GM19455 (cell line): ENCODE measurements around the gene DCUN1D4.

Source experiments
- ATAC-seq: cut with Tn5 transposase; IDR thresholded peaks from one replicate; pipeline ENCODE4 v1.9.1; 2021; ENCODE audit not compliant: unreplicated experiment

DCUN1D4 gene

DNA sequence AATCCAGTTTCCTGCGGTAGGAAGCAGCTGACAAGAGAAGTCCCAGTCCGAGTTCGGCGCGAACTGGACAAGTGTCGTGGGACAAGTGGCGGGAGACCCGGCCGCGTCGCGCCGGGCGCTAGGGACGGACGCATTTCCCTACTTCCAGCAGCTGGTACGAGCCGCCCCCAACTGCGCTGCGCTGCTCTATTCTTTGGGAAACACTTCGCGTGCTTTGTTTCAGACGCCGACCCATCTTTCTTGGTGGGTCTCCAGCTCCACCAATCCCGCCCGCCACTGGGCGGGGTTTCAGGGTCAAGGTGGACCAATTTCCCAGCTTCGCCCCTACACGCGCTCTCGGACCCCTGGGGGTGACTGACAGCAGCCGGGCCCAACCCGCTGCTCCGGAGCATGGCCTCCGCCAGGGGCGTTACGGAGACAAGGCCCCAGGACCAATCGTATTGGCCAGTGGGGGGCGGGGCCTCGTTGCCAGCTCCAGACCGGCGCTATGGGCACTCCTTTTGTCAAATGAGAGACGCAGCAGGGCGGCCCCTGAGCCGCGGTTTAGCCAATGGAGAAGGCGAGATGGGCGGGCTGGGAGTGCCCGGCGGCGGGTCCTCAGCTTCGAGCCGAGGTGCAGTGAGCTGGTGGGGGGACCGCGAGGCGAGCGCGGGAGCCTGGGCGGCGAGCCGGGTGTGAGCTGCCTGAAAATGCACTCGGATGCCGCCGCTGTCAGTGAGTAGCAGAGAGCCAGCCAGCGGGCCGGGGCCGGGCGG lies at the start of gene DCUN1D4:
TSS of gene DCUN1D4 (plus strand) at position 600 of the 755 bp plus-strand sequence. CDS start at position 690, 90 bp downstream.
- ATAC-seq, result peak; percentile 95

DNA sequence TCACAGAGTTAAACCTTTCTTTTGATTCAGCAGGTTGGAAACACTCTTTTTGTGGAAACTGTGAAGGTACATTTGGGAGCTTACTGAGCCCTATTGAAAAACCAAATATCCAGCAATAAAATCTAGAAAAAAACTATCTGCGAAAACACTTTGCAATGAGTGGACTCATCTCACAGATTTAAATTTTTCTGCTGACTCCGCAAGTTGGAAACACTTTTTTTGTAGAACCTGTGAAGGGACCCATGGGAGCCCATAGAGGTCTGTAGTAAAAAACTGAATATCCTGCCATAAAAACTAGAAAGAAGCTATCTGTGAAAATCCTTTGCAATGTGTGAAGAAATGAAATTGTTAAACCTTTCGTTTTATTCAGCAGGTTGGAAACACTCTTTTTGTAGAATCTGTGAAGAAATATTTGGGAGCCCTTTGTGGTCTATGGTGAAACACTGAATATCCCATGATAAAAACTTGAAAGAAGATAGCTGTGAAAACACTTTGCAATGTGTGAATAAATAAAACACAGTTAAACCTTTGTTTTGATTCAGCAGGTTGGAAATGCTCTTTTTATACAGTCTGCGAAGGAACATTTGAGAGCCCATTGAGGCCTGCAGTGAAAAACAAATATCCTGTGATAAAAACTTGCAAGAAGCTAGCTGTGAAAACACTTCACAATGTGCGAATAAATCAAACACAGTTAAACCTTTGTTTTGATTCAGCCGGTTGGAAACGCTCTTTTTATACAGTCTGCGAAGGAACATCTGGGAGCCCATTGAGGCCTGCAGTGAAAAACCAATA lies 22.3 kb upstream of the DCUN1D4 start:
- ATAC-seq, result no peak

GRCh38 chr4:51825341-51825740 lies 17.6 kb upstream of the DCUN1D4 start:
- ATAC-seq, result no peak

- no peak for ATAC-seq
Observed at GRCh38 chr4:51830156-51830720, 12.7 kb upstream of the DCUN1D4 start.

GRCh38 chr4:51831133-51831532 lies 11.8 kb upstream of the DCUN1D4 start:
- ATAC-seq, result peak; percentile 82

GRCh38 chr4:51833236-51833635 lies 9.7 kb upstream of the DCUN1D4 start:
- ATAC-seq, result no peak

DNA sequence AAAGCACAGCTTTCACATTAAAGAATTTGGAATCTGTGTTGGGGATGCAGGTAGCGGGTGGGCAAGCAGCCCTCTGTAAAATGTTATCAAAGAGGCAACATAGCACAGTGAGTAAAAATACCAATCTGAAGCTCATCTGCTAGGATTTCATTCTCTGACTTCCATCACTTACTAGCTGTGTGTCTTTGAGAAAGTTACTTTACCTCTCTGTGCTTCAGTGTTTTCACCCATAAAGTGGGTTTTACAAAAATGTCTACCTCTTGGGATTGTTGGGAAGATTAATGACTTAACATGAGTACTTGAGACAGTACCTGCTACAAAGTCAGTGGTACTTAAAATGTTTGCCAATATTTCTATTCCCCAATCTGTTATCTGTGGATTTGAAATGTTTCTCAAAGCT lies 7.9 kb upstream of the DCUN1D4 start:
- no peak for ATAC-seq

DNA sequence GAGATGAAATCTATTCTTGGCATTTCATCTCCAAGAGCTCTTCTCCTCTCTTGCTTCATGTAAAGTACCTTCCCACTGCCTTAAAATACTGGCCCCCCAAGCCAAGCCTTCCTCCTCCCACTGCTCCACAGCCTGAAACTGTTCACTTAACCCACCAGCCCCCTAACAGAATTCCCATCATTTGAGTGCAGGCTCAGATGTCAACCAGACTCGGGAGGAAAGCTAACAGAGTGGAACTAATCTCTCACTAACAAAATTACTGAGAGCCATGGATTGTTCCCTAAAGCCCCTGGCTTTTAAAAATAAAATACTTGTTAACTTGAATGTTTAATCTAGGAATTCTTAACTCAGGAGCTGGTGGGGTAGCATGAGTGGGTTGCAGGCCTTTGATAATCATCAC lies 7.1 kb upstream of the DCUN1D4 start:
- no peak for ATAC-seq

DNA sequence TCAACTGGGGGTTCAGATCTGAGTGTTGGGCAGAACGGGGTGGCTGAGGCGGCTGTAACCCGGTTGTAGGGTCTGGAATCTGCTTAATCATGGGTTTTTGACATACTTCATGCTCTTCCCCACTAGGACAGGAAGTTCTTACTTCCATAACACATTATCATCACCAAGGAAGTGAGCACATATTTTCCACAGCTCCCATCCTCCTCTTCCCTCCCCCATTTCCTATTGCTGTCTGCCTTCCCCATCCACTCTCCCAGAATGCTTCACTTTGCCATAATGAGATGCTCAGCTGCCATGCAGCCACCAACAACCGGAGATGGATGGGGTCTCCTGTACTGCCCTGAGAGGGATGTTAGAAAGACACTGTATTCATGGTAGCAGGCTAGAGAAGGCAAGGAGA lies 6.4 kb upstream of the DCUN1D4 start:
- ATAC-seq, result no peak

GRCh38 chr4:51840781-51841180 lies 2.2 kb upstream of the DCUN1D4 start:
- no peak for ATAC-seq

DNA sequence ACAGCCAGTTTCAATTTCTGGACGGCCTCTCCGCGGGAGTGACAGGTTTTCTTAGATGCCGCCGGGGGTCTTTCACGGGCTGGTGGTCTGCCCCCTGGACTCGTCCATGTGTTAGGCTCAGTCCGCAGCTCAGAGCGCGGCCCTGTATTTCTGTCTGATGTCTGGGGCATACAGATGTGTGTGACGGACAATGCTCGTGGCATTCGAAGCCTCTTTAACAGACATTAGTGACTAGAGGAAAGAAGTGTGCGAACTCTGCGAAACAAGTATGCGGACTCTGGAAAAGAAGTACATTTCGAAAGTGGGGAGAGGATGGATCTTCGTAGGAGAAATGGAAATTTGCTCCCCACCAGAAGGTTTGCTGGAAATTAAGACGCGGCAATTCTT lies 793 bp upstream of the DCUN1D4 start:
- ATAC-seq, result no peak

GRCh38 chr4:51843309-51844152 lies 578 bp downstream of the DCUN1D4 start:
- peak; percentile 25 for ATAC-seq

- peak; percentile 32 for ATAC-seq
Observed at GRCh38 chr4:51844153-51845054, 1.5 kb downstream of the DCUN1D4 start.

DNA sequence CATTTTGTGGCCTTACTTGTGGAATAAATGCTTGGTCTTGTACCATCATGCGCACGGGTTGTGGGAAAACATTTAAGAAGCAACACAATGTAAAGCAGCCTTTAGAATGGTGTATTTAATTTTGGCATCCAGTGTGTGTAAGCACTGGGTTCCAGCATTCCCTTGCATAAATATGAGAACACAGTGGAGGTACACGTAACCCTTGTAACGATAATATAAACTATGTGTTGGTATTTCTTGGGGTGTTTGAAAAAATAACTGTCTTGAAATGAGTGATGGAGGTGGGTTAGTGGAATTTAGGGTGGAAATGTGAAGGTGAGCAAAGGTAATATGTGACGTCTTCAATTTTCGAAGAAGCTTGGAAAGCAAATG lies 2.1 kb downstream of the DCUN1D4 start:
- ATAC-seq, result no peak

GRCh38 chr4:51845711-51846110 lies 2.8 kb downstream of the DCUN1D4 start:
- no peak for ATAC-seq

DNA sequence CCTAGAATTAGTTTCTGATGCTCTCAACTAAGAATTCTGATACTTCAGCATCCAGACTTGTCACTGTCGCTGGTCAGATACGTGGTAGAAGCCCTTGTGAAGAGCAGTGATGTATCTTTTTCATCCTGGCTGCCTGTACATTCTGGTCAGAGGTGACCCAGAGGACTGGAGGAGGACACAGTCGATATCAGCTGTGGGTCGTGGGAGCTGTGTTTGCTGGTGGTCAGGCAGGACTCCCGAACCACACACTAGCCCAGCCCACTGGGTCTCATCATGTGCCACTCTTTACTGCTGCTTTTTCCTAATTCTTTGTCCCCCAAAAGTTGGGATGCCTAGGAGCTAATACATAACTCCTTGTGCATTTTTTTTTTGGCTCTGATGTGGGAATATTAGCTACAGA lies 6.5 kb downstream of the DCUN1D4 start:
- no peak for ATAC-seq

DNA sequence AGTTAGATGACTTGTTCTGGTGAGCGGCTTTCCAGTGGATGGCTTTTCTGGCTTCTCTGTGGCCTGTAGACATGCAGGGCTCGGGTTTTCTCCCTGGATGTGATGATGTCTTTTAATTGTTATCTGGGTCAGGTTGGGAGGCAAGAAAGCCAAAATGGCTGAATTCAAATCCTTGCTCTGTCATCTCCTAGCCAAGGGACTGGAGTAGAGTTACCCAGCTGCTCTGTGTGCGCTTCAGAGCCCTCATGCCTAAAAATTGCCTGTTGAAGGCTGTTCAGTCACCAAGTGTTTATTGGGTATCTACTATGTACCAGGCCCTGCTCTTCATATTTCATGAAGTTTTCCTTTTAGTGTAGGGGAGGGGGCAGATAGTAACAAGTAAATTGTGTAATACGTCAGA lies 7.3 kb downstream of the DCUN1D4 start:
- ATAC-seq, result no peak

GRCh38 chr4:51851090-51851936 lies 8.4 kb downstream of the DCUN1D4 start:
- no peak for ATAC-seq

DNA sequence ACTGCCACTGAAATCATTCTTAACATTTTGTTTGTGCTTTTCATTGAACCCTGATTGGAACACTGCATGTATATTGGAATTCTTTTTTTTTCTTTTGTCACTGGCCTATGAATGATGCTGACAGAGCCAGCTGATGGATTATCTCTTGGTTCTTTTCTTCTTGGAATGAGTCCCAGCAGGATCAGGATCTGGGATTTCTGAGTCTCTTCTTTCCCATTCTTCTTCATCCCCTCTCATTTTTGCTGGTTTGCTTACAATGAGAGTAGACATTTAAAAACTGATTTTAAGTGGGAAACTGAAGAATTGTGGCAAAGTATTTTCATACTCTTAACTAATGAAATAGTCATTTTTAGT lies 9.0 kb downstream of the DCUN1D4 start:
- ATAC-seq, result no peak
